Type B pancreatic cell (in vitro differentiated cells): ENCODE measurements around the gene ATP2B2. TPM values are rescaled to one million over a fixed set of nuclear protein-coding genes. Genes with fewer than 3 reads are reported as not detected.

Experiments
- DNase-seq: peaks from one replicate; pipeline ENCODE4 v3.0.0; 2021; ENCODE audit warnings: mixed read lengths; ENCODE audit not compliant: unreplicated experiment; ENCODE audit errors: extremely low spot score
- H3K27ac Mint-ChIP-seq: 2 replicates; pipeline ENCODE4 v1.8.0; 2021; ENCODE audit warnings: mild to moderate bottlenecking, mixed read lengths
- H3K27me3 Mint-ChIP-seq: 2 replicates; pipeline ENCODE4 v1.8.0; 2021; ENCODE audit warnings: mixed read lengths
- H3K36me3 Mint-ChIP-seq: 2 replicates; pipeline ENCODE4 v1.8.0; 2021; ENCODE audit warnings: mixed read lengths
- H3K4me1 Mint-ChIP-seq: one replicate; pipeline ENCODE4 v1.8.0; 2021; ENCODE audit warnings: mixed read lengths; ENCODE audit not compliant: unreplicated experiment
- H3K4me3 Mint-ChIP-seq: 2 replicates; pipeline ENCODE4 v1.8.0; 2021; ENCODE audit warnings: mild to moderate bottlenecking, mixed read lengths
- H3K9me3 Mint-ChIP-seq: 2 replicates; pipeline ENCODE4 v1.8.0; 2021; ENCODE audit warnings: mixed read lengths
- CTCF ChIP-seq: fragments of 200-600 bp; sonication (generic); conservative IDR thresholded peaks from 2 replicates; pipeline ENCODE4 v1.5.0; 2021; ENCODE audit warnings: antibody characterized with exemption, mild to moderate bottlenecking
- total RNA-seq: library from RNA; stranded (reverse); gene quantifications from 2 replicates; pipeline ENCODE4 v1.2.1, GENCODE V29; 2021; ENCODE audit warnings: low replicate concordance

ATP2B2 gene
- total RNA-seq, 1 donor from 2014 or later, result 0.31 TPM

- no peaks in the 10 kb centered on the region for H3K9me3 Mint-ChIP-seq
- TF ChIP-seq CTCF, result no peak
- peaks cover 8% of the 10 kb centered on the region for H3K4me1 Mint-ChIP-seq
- H3K27ac Mint-ChIP-seq, result peak overlapping the region; percentile 99
- H3K36me3 Mint-ChIP-seq, result peaks cover 11% of the 10 kb centered on the region
- DNase-seq, result no peak
- peaks cover 8% of the 10 kb centered on the region for H3K27me3 Mint-ChIP-seq
- H3K4me3 Mint-ChIP-seq, result peak overlapping the region; percentile 98
Measured at GRCh38 chr3:10319804-10320203, 185.6 kb downstream of the ATP2B2 start.

- Mint-ChIP-seq H3K4me3 (peak overlapping the region; percentile 87), H3K27me3 (peaks cover 3% of the 10 kb centered on the region), H3K4me1 (peaks cover 8% of the 10 kb centered on the region), H3K9me3 (no peaks in the 10 kb centered on the region), H3K36me3 (peaks cover 15% of the 10 kb centered on the region), H3K27ac (peak overlapping the region; percentile 86)
- no peak for TF ChIP-seq CTCF
- no peak for DNase-seq
Measured at GRCh38 chr3:10319251-10319650, 186.1 kb downstream of the ATP2B2 start.

GRCh38 chr3:10317961-10318350 is 187.4 kb downstream of the ATP2B2 start:
- Mint-ChIP-seq H3K4me3 (peak overlapping the region; percentile 77), H3K27me3 (no peaks in the 10 kb centered on the region), H3K4me1 (peaks cover 8% of the 10 kb centered on the region), H3K36me3 (peaks cover 19% of the 10 kb centered on the region), H3K27ac (peak overlapping the region; percentile 58), H3K9me3 (no peaks in the 10 kb centered on the region)
- DNase-seq, result no peak
- no peak for TF ChIP-seq CTCF

- TF ChIP-seq CTCF, result no peak
- no peak overlapping the region for H3K4me3 Mint-ChIP-seq
- peaks cover 20% of the 10 kb centered on the region for H3K36me3 Mint-ChIP-seq
Measured at GRCh38 chr3:10317311-10317960, 187.9 kb downstream of the ATP2B2 start.

GRCh38 chr3:10315771-10316344 is 189.5 kb downstream of the ATP2B2 start:
- H3K36me3 Mint-ChIP-seq, result peaks cover 22% of the 10 kb centered on the region
- H3K9me3 Mint-ChIP-seq, result no peaks in the 10 kb centered on the region
- TF ChIP-seq CTCF, result no peak
- DNase-seq, result no peak
- no peaks in the 10 kb centered on the region for H3K27me3 Mint-ChIP-seq
- peaks cover 8% of the 10 kb centered on the region for H3K4me1 Mint-ChIP-seq
- no peak overlapping the region for H3K27ac Mint-ChIP-seq
- H3K4me3 Mint-ChIP-seq, result no peak overlapping the region

More at GRCh38 chr3:10317311-10317960, 187.9 kb downstream of the ATP2B2 start:
- no peak for DNase-seq
- no peak overlapping the region for H3K27ac Mint-ChIP-seq
- peaks cover 8% of the 10 kb centered on the region for H3K4me1 Mint-ChIP-seq
- H3K27me3 Mint-ChIP-seq, result no peaks in the 10 kb centered on the region
- H3K9me3 Mint-ChIP-seq, result no peaks in the 10 kb centered on the region
